Fibroblast of mammary gland (primary cell): ENCODE measurements around the gene OR6C68.
"Not testable (repeated sequence)": the region's sequence is repeated elsewhere in the genome, so short reads cannot be mapped to it uniquely, and the experiment has no call there.

Source experiments
- DNase-seq: peaks from one replicate; pipeline ENCODE4 v3.0.0-alpha.2; 2010; ENCODE audit warnings: low read depth
- H3K4me3 ChIP-seq: 2 replicates; pipeline ENCODE4 v1.5.1; 2011; ENCODE audit warnings: low read depth, mild to moderate bottlenecking, low read length, moderate library complexity; ENCODE audit not compliant: control insufficient read depth
- CTCF ChIP-seq: conservative IDR thresholded peaks from 2 replicates; pipeline ENCODE4 v1.5.1; 2011; ENCODE audit warnings: low read depth, low read length, inconsistent platforms; ENCODE audit not compliant: control insufficient read depth, insufficient read depth

Gene OR6C68

GRCh38 chr12:55469291-55469690 lies 22.9 kb upstream of the OR6C68 start:
- no peak for DNase-seq
- no peak overlapping the region for H3K4me3 ChIP-seq
- TF ChIP-seq CTCF, result no peak

- no peak for TF ChIP-seq CTCF
- no peak within 1 kb of the TSS for H3K4me3 ChIP-seq
- DNase-seq, result no peak
These were observed 21.9 kb upstream of the OR6C68 start, which contains the start of gene OR6C70 for GRCh38 chr12:55470088-55470829. Gene OR6C70, minus strand, starts transcription at chr12:55470138. Its CDS starts 0 bp downstream, at chr12:55470138.

GRCh38 chr12:55472264-55472663 lies 19.9 kb upstream of the OR6C68 start:
- no peak overlapping the region for H3K4me3 ChIP-seq
- no peak for DNase-seq
- no peak for TF ChIP-seq CTCF

GRCh38 chr12:55479136-55479535 lies 13.0 kb upstream of the OR6C68 start:
- H3K4me3 ChIP-seq, DNase-seq: not testable (repeated sequence)

GRCh38 chr12:55484284-55484683 lies 7.9 kb upstream of the OR6C68 start:
- DNase-seq, H3K4me3 ChIP-seq: not testable (repeated sequence)

- no peak for TF ChIP-seq CTCF
- DNase-seq, result no peak
- H3K4me3 ChIP-seq, result no peak overlapping the region
These were observed 3.3 kb downstream of the OR6C68 start for GRCh38 chr12:55495490-55495889.

- DNase-seq, result no peak
- no peak for TF ChIP-seq CTCF
- H3K4me3 ChIP-seq, result no peak overlapping the region
These were observed 7.1 kb downstream of the OR6C68 start for GRCh38 chr12:55499231-55499630.

GRCh38 chr12:55499810-55500252 lies 7.7 kb downstream of the OR6C68 start:
- H3K4me3 ChIP-seq, result no peak overlapping the region
- DNase-seq, result no peak

More at GRCh38 chr12:55499810-55500252, 7.7 kb downstream of the OR6C68 start:
- TF ChIP-seq CTCF, result no peak
